OCI-LY3 (cell line): ENCODE results near the gene SDC1.

ENCODE experiments used
- H2AFZ ChIP-seq: fragments of 200-600, 300-600 bp; shearing (Covaris generic); 2 replicates; pipeline ENCODE4 v1.6.0; 2014; ENCODE audit warnings: antibody characterized with exemption, low read depth, low read length
- H3K27ac ChIP-seq: fragments of 200-600, 300-600 bp; sonication (generic); 2 replicates; pipeline ENCODE4 v1.5.1; 2014; ENCODE audit warnings: mild to moderate bottlenecking, low read length, moderate library complexity, mixed read lengths
- H3K27me3 ChIP-seq: fragments of 200-600, 300-600 bp; sonication (generic); 2 replicates; pipeline ENCODE4 v1.6.1; 2014; ENCODE audit warnings: low read depth, low read length, mixed read lengths
- H3K36me3 ChIP-seq: fragments of 200-600, 300-600 bp; sonication (generic); replicated peaks from 2 replicates; pipeline ENCODE3; 2014; ENCODE audit warnings: low read depth, low read length, mixed read lengths
- H3K4me1 ChIP-seq: fragments of 300-600, 200-600 bp; sonication (generic); 2 replicates; pipeline ENCODE4 v1.6.1; 2014; ENCODE audit warnings: low read length, mixed read lengths
- H3K4me2 ChIP-seq: fragments of 200-600, 300-600 bp; sonication (generic); 2 replicates; pipeline ENCODE4 v1.6.1; 2014; ENCODE audit warnings: low read length, mixed read lengths
- H3K4me3 ChIP-seq: fragments of 300-600, 200-600 bp; sonication (generic); 2 replicates; pipeline ENCODE4 v1.5.1; 2014; ENCODE audit warnings: antibody characterized with exemption, mild to moderate bottlenecking, low read length, moderate library complexity
- H3K79me2 ChIP-seq: fragments of 300-600, 200-600 bp; shearing (Covaris generic); 2 replicates; pipeline ENCODE4 v1.6.1; 2014; ENCODE audit warnings: mild to moderate bottlenecking, low read length, mixed read lengths
- H3K9ac ChIP-seq: fragments of 300-600, 200-600 bp; shearing (Covaris generic); 2 replicates; pipeline ENCODE4 v1.6.0; 2014; ENCODE audit warnings: mild to moderate bottlenecking, low read length, moderate library complexity
- H3K9me3 ChIP-seq: fragments of 200-600, 300-600 bp; shearing (Covaris generic); 2 replicates; pipeline ENCODE4 v1.6.1; 2014; ENCODE audit warnings: low read length, mixed read lengths; ENCODE audit not compliant: insufficient read depth
- H4K20me1 ChIP-seq: fragments of 200-600, 300-600 bp; sonication (generic); 2 replicates; pipeline ENCODE4 v1.6.1; 2016; ENCODE audit warnings: low read length, mixed read lengths; ENCODE audit not compliant: insufficient read depth
- CTCF ChIP-seq: fragments of 200-600, 300-600 bp; sonication (generic); IDR thresholded peaks from 2 replicates; pipeline ENCODE4 v1.5.1; 2014; ENCODE audit warnings: antibody characterized with exemption, low read length, low read depth
- EZH2phosphoT487 ChIP-seq: fragments of 200-600 bp; shearing (Covaris generic); IDR thresholded peaks from 2 replicates; pipeline ENCODE4 v1.6.1; 2018; ENCODE audit warnings: antibody characterized with exemption, mixed run types, low read depth

The SDC1 gene

GRCh38 chr2:20201671-20202070 lies 23.3 kb downstream of the SDC1 start:
- H3K79me2 ChIP-seq, result no peaks in the 10 kb centered on the region
- no peak overlapping the region for H3K4me3 ChIP-seq
- no peaks in the 10 kb centered on the region for H3K9me3 ChIP-seq
- TF ChIP-seq EZH2phosphoT487 (no peak), CTCF (no peak)
- no peaks in the 10 kb centered on the region for H4K20me1 ChIP-seq
- H3K27ac ChIP-seq, result no peak overlapping the region
- H2AFZ ChIP-seq, result no peak overlapping the region
- no peaks in the 10 kb centered on the region for H3K4me1 ChIP-seq
- H3K36me3 ChIP-seq, result no peaks in the 10 kb centered on the region
- no peak overlapping the region for H3K4me2 ChIP-seq
- H3K9ac ChIP-seq, result no peak overlapping the region
- H3K27me3 ChIP-seq, result no peaks in the 10 kb centered on the region

GRCh38 chr2:20200697-20201555 lies 24.0 kb downstream of the SDC1 start:
- no peak overlapping the region for H3K4me2 ChIP-seq
- no peaks in the 10 kb centered on the region for H4K20me1 ChIP-seq
- H3K36me3 ChIP-seq, result no peaks in the 10 kb centered on the region

GRCh38 chr2:20199633-20200270 lies 25.2 kb downstream of the SDC1 start:
- H4K20me1 ChIP-seq, result no peaks in the 10 kb centered on the region
- TF ChIP-seq EZH2phosphoT487, result no peak
- TF ChIP-seq CTCF, result no peak
- H3K27ac ChIP-seq, result no peak overlapping the region
- no peaks in the 10 kb centered on the region for H3K27me3 ChIP-seq
- H2AFZ ChIP-seq, result no peak overlapping the region
- H3K4me3 ChIP-seq, result no peak overlapping the region
- no peaks in the 10 kb centered on the region for H3K36me3 ChIP-seq
- no peaks in the 10 kb centered on the region for H3K9me3 ChIP-seq
- no peaks in the 10 kb centered on the region for H3K4me1 ChIP-seq
- H3K9ac ChIP-seq, result no peak overlapping the region
- H3K4me2 ChIP-seq, result no peak overlapping the region
- no peaks in the 10 kb centered on the region for H3K79me2 ChIP-seq

More at GRCh38 chr2:20200697-20201555, 24.0 kb downstream of the SDC1 start:
- TF ChIP-seq CTCF (no peak), EZH2phosphoT487 (no peak)
- Histone ChIP-seq H3K9me3 (no peaks in the 10 kb centered on the region), H3K9ac (no peak overlapping the region), H3K27ac (no peak overlapping the region), H3K4me1 (no peaks in the 10 kb centered on the region), H2AFZ (no peak overlapping the region), H3K27me3 (no peaks in the 10 kb centered on the region), H3K79me2 (no peaks in the 10 kb centered on the region), H3K4me3 (no peak overlapping the region)

GRCh38 chr2:20198796-20199632 lies 25.9 kb downstream of the SDC1 start:
- no peaks in the 10 kb centered on the region for H3K27me3 ChIP-seq
- H3K36me3 ChIP-seq, result no peaks in the 10 kb centered on the region
- TF ChIP-seq CTCF, result no peak
- no peak for TF ChIP-seq EZH2phosphoT487
- H3K4me2 ChIP-seq, result no peak overlapping the region
- H2AFZ ChIP-seq, result no peak overlapping the region
- no peaks in the 10 kb centered on the region for H3K9me3 ChIP-seq
- no peak overlapping the region for H3K9ac ChIP-seq
- no peak overlapping the region for H3K27ac ChIP-seq
- H3K4me3 ChIP-seq, result no peak overlapping the region
- H4K20me1 ChIP-seq, result no peaks in the 10 kb centered on the region
- H3K79me2 ChIP-seq, result no peaks in the 10 kb centered on the region
- no peaks in the 10 kb centered on the region for H3K4me1 ChIP-seq
